OCI-LY7 (cell line): ENCODE results near the gene INHA. TPM values are rescaled to one million over a fixed set of nuclear protein-coding genes. Genes with fewer than 3 reads are reported as not detected.

Source experiments
- BruUV-seq: library from RNA; stranded (reverse); fragments of 400-500 nt; replicated peaks from 2 replicates; lab custom pipeline; 2021; lab: Mats Ljungman, UMichigan
- CTCF ChIA-PET: fragments of 300-600 bp; sonication (Branson Sonifier 250); formaldehyde crosslinking; loops from one replicate; lab custom pipeline; 2022; ENCODE audit warnings: antibody characterized with exemption; ENCODE audit not compliant: unreplicated experiment; lab: Charles Lee
- POLR2A ChIA-PET: fragments of 300-600 bp; sonication (Branson Sonifier 250); formaldehyde crosslinking; loops from one replicate; lab custom pipeline; 2022; ENCODE audit warnings: antibody characterized with exemption; lab: Charles Lee
- DNase-seq: peaks from one replicate; pipeline ENCODE4 v3.0.0-alpha.2; 2015; ENCODE audit warnings: low spot score
- H2AFZ ChIP-seq: fragments of 200-600 bp; sonication (generic), shearing (Covaris generic); 2 replicates; pipeline ENCODE4 v1.6.1; 2014; ENCODE audit warnings: mild to moderate bottlenecking, antibody characterized with exemption, low read length, moderate library complexity
- H3K27ac ChIP-seq: fragments of 200-600 bp; sonication (generic); 2 replicates; pipeline ENCODE4 v1.5.1; 2014; ENCODE audit warnings: mixed run types, low read depth, mild to moderate bottlenecking, moderate library complexity, low read length, inconsistent platforms; ENCODE audit not compliant: poor library complexity, severe bottlenecking
- H3K36me3 ChIP-seq: fragments of 200-600 bp; sonication (generic); 2 replicates; pipeline ENCODE4 v1.6.1; 2014; ENCODE audit warnings: mild to moderate bottlenecking, antibody characterized with exemption, low read length, moderate library complexity, mixed read lengths; ENCODE audit not compliant: insufficient read depth
- H3K4me1 ChIP-seq: fragments of 200-600 bp; sonication (generic); 2 replicates; pipeline ENCODE4 v1.5.1; 2014; ENCODE audit warnings: mild to moderate bottlenecking, low read length; ENCODE audit not compliant: insufficient read depth, poor library complexity, severe bottlenecking
- H3K4me2 ChIP-seq: fragments of 200-600 bp; sonication (generic); 2 replicates; pipeline ENCODE4 v1.6.1; 2014; ENCODE audit warnings: mild to moderate bottlenecking, low read length
- H3K4me3 ChIP-seq: fragments of 200-600 bp; sonication (generic); 2 replicates; pipeline ENCODE4 v1.5.1; 2014; ENCODE audit warnings: mild to moderate bottlenecking, low read depth, low read length; ENCODE audit not compliant: poor library complexity, severe bottlenecking
- H3K79me2 ChIP-seq: fragments of 200-600 bp; sonication (generic); 2 replicates; pipeline ENCODE4 v1.6.1; 2016; ENCODE audit warnings: low read depth, mild to moderate bottlenecking, low read length, moderate library complexity, mixed read lengths; ENCODE audit not compliant: insufficient read depth
- H3K9me2 ChIP-seq: fragments of 200-600 bp; sonication (generic); 2 replicates; pipeline ENCODE4 v1.6.1; 2016; ENCODE audit warnings: mild to moderate bottlenecking, low read length, mixed read lengths; ENCODE audit not compliant: insufficient read depth
- H3K9me3 ChIP-seq: fragments of 200-600 bp; sonication (generic); 2 replicates; pipeline ENCODE4 v1.6.1; 2014; ENCODE audit warnings: mild to moderate bottlenecking, mixed run types, low read length, mixed read lengths
- H4K20me1 ChIP-seq: fragments of 200-600 bp; sonication (generic); 2 replicates; pipeline ENCODE4 v1.6.1; 2014; ENCODE audit warnings: mild to moderate bottlenecking, antibody characterized with exemption, low read length, moderate library complexity, mixed read lengths; ENCODE audit not compliant: insufficient read depth
- EZH2phosphoT487 ChIP-seq: fragments of 200-600 bp; sonication (generic); IDR thresholded peaks from 2 replicates; pipeline ENCODE4 v1.6.1; 2018; ENCODE audit warnings: low read depth, borderline replicate concordance, mild to moderate bottlenecking, mixed run types, antibody characterized with exemption, low read length, moderate library complexity, mixed read lengths
- intact Hi-C: fragments of 100-400 bp; cut with micrococcal nuclease; formaldehyde crosslinking; loops from one replicate; pipeline ENCODE4 v1.10.0; 2022; ENCODE audit not compliant: unreplicated experiment
- total RNA-seq, 2 experiments: library from RNA; depleted of rRNA in 1 of 2; stranded (reverse); fragments of >200 nt in 1 of 2; shearing (Covaris generic) in 1 of 2; gene quantifications; 2 replicates each; pipeline ENCODE4 v1.2.3, GENCODE V29; 2014 to 2022
- TF ChIP-seq, protein P1 (sequence below): fragments of 200-600 bp; sonication (generic); conservative IDR thresholded peaks from 2 replicates; pipeline ENCODE4 v1.5.1; 2014; ENCODE audit warnings: mild to moderate bottlenecking, antibody characterized with exemption, low read length, moderate library complexity, mixed read lengths

The INHA gene
- total RNA-seq, 2 experiments from 2014 or later, result not detected

DNA sequence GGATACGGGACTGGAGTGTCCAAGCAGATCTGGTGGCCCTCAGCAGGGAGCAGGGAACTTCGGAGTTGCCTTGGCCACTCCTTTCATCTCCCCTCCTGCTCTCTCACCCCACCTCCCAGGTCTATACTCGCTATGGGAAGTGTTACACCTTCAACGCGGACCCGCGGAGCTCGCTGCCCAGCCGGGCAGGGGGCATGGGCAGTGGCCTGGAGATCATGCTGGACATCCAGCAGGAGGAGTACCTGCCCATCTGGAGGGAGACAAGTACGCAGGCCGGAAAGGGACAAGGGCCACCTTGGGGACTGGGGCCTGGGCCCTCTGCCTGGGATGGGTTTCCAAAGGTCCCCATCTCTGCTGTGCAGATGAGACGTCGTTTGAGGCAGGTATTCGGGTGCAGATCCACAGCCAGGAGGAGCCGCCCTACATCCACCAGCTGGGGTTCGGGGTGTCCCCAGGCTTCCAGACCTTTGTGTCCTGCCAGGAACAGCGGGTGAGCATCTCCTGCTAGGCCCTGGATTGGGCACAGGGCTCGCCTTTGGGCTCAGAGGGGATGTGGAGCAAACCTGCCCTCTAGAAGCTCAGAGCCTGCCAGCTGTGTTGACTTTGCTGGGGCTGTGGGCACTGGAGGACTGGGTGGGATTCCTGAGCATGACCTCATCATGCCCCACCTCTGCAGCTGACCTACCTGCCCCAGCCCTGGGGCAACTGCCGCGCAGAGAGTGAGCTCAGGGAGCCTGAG lies 40.3 kb upstream of the INHA start:
- H3K36me3 ChIP-seq, result no peaks in the 10 kb centered on the region
- no peak overlapping the region for H3K4me3 ChIP-seq
- no peak for DNase-seq
- ChIA-PET POLR2A (no interaction called here), CTCF (interaction anchor here (1.1 kb wide), 1 partner anchor 130 kb away, joined by 3 read pairs; no protein-coding TSS in a partner anchor)
- no peak for TF ChIP-seq EZH2phosphoT487
- no peaks in the 10 kb centered on the region for H3K4me1 ChIP-seq
- no TSS peak for BruUV-seq
- no peaks in the 10 kb centered on the region for H3K9me2 ChIP-seq
- intact Hi-C loops, result no loop called here
- H3K27ac ChIP-seq, result no peak overlapping the region
- H4K20me1 ChIP-seq, result no peaks in the 10 kb centered on the region
- H3K4me2 ChIP-seq, result no peak overlapping the region
- H2AFZ ChIP-seq, result no peak overlapping the region
- no peaks in the 10 kb centered on the region for H3K9me3 ChIP-seq
- H3K79me2 ChIP-seq, result no peaks in the 10 kb centered on the region

DNA sequence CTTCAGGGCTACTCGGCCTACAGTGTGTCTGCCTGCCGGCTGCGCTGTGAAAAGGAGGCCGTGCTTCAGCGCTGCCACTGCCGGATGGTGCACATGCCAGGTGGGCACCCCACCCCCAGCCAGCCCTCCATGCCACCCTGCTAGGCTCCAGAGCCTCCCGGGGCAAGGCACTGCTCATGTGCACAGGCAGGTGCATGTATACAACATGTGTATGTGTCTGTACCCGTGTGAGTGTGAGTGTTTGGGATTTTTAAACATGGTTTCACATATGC lies 39.8 kb upstream of the INHA start:
- no peak overlapping the region for H3K27ac ChIP-seq
- H3K9me2 ChIP-seq, result no peaks in the 10 kb centered on the region
- no peak for DNase-seq
- no peak overlapping the region for H3K4me3 ChIP-seq
- intact Hi-C loops, result no loop called here
- no peak overlapping the region for H2AFZ ChIP-seq
- CTCF ChIA-PET, result interaction anchor here (1.1 kb wide), 1 partner anchor 130 kb away, joined by 3 read pairs; no protein-coding TSS in a partner anchor
- H3K36me3 ChIP-seq, result no peaks in the 10 kb centered on the region
- POLR2A ChIA-PET, result no interaction called here
- H4K20me1 ChIP-seq, result no peaks in the 10 kb centered on the region
- no peaks in the 10 kb centered on the region for H3K4me1 ChIP-seq
- no TSS peak for BruUV-seq
- TF ChIP-seq EZH2phosphoT487, result no peak
- TF ChIP-seq, protein P1, sequence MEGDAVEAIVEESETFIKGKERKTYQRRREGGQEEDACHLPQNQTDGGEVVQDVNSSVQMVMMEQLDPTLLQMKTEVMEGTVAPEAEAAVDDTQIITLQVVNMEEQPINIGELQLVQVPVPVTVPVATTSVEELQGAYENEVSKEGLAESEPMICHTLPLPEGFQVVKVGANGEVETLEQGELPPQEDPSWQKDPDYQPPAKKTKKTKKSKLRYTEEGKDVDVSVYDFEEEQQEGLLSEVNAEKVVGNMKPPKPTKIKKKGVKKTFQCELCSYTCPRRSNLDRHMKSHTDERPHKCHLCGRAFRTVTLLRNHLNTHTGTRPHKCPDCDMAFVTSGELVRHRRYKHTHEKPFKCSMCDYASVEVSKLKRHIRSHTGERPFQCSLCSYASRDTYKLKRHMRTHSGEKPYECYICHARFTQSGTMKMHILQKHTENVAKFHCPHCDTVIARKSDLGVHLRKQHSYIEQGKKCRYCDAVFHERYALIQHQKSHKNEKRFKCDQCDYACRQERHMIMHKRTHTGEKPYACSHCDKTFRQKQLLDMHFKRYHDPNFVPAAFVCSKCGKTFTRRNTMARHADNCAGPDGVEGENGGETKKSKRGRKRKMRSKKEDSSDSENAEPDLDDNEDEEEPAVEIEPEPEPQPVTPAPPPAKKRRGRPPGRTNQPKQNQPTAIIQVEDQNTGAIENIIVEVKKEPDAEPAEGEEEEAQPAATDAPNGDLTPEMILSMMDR, result no peak
- no peak overlapping the region for H3K4me2 ChIP-seq
- no peaks in the 10 kb centered on the region for H3K79me2 ChIP-seq
- no peaks in the 10 kb centered on the region for H3K9me3 ChIP-seq

DNA sequence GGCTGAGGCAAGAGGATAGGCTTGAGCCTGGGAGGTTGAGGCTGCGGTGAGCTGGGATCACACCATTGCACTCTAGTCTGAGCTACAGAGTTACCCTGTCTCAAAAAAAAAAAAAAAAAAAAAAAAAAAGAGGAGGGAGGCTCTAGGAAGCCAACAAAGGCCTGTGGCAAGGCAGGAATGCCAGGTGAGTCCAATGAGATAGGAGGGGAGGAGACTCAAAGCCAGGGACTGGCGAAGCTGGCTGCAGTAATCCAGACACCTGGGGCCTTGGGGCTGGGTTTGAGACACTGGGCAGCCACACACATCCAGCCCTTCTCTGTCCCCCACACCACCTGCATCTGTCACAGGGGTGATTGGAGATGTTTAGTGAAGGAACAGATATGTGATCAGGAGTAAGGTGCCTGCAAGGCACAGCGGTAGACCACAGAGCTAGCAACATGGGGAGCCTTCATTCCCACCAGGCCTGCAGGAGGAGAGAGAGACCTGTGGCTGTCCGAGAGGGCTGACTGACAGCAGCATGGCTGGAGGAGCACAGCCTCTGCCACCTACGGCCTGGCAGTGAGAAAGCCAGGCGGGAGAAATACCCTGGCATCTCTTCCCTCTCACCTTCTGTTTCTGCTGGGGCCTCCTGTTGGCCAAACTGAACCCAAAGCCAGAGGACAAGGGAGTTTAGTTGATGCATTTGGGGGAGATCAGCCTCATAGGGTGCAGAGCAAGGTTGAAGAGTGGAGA lies 38.0 kb upstream of the INHA start:
- no peak overlapping the region for H3K4me2 ChIP-seq
- no peak overlapping the region for H2AFZ ChIP-seq
- no peak overlapping the region for H3K27ac ChIP-seq
- H4K20me1 ChIP-seq, result no peaks in the 10 kb centered on the region
- no peak overlapping the region for H3K4me3 ChIP-seq
- intact Hi-C loops, result no loop called here
- H3K4me1 ChIP-seq, result no peaks in the 10 kb centered on the region
- no TSS peak for BruUV-seq
- no peaks in the 10 kb centered on the region for H3K79me2 ChIP-seq
- POLR2A ChIA-PET, result interaction anchor here (0.7 kb wide), 1 partner anchor 763 kb away, joined by 5 read pairs; no protein-coding TSS in a partner anchor
- no peaks in the 10 kb centered on the region for H3K9me3 ChIP-seq
- CTCF ChIA-PET, result no interaction called here
- DNase-seq, result no peak
- TF ChIP-seq EZH2phosphoT487, result no peak
- TF ChIP-seq, protein P1, result no peak
- H3K9me2 ChIP-seq, result no peaks in the 10 kb centered on the region
- H3K36me3 ChIP-seq, result 0 out of 2 replicates have a peak, but pooled peaks cover 11% of the 10 kb centered on the region
